Kidney capillary endothelial cell (primary cell): ENCODE results near the gene HRH1.
"Not testable (repeated sequence)": the region's sequence is repeated elsewhere in the genome, so short reads cannot be mapped to it uniquely, and the experiment has no call there.

ENCODE experiments used
- DNase-seq: peaks from one replicate; pipeline ENCODE4 v3.0.0-alpha.2; 2018; ENCODE audit warnings: low spot score

HRH1 gene, protein sequence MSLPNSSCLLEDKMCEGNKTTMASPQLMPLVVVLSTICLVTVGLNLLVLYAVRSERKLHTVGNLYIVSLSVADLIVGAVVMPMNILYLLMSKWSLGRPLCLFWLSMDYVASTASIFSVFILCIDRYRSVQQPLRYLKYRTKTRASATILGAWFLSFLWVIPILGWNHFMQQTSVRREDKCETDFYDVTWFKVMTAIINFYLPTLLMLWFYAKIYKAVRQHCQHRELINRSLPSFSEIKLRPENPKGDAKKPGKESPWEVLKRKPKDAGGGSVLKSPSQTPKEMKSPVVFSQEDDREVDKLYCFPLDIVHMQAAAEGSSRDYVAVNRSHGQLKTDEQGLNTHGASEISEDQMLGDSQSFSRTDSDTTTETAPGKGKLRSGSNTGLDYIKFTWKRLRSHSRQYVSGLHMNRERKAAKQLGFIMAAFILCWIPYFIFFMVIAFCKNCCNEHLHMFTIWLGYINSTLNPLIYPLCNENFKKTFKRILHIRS

DNA sequence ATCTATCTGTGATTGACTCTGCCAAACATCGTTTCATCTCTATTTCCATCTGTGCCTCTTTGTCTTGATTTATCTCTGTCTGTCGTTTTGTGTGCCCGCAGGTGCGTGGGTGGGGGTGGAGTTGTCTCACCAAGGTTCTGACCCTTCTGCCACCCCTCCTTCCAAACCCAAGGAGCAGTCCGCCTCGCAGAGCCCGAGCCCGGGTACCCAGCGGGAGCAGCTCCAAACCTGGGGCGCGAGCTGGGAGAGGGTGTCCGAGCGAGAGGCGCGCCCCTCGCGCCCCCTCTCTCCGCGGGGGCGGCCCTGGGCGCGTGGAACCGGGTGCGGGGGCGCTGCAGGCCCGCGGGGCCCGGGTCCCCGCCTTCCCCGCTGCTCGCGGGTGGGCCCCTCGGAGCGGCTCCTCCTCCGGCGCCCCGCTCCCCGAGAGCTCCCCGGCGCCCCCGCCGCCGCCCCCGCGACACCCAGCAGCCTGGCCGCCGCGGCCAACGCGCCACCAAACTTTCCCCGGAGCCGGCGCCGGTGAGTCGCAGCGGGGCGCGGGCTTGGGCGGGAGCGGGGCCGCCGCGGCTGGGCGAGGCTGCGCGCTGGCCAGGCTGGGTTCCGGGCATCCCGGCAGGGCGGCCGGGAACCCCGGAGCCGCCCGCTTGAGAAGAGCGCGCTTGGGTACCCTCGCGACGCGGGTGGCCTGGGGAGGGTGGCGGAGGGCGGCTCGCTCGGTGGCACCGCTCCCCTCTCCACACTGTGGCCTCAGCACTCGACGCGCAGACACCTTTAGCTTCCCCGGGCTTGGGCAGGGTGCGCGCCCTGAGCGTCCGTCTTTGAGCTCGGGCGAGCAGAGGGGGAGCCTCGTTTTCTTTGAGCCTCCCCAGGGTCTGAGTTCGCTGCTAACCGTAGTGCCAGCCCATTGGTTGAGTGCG lies at the start of gene HRH1:
Gene HRH1, plus strand, starts transcription at position 458 of the 917 bp plus-strand sequence. CDS start 104,545 bp downstream, outside the sequence.
- peak; percentile 44 for DNase-seq

DNA sequence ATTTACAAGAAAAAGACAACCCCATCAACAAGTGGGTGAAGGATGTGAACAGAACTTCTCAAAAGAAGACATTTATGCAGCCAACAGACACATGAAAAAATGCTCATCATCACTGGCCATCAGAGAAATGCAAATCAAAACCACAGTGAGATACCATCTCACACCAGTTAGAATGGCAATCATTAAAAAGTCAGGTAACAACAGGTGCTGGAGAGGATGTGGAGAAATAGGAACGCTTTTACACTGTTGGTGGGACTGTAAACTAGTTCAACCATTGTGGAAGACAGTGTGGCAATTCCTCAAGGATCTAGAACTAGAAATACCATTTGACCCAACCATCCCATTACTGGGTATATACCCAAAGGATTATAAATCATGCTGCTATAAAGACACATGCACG lies 41.0 kb upstream of the HRH1 start:
- not testable (repeated sequence) for DNase-seq

DNA sequence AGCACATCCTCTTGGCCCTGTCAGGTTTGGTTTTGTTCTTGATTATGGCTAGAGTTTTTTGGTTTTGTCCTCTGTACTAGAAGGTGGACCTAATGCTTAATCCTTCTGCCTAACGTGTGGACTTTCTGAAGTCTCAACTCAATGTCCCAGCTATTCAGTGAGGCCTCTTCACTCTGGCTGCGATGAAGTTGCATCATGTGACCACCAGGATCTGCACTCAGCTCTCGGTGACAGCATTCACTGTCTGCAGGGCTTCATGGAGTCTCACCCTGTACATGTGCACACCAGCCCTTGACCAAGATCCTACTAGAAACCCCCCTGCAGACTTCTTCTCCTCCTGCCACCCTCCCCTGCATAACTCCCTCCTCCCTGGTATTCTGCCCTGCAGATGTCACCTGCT lies 38.7 kb upstream of the HRH1 start:
- DNase-seq = no peak

DNA sequence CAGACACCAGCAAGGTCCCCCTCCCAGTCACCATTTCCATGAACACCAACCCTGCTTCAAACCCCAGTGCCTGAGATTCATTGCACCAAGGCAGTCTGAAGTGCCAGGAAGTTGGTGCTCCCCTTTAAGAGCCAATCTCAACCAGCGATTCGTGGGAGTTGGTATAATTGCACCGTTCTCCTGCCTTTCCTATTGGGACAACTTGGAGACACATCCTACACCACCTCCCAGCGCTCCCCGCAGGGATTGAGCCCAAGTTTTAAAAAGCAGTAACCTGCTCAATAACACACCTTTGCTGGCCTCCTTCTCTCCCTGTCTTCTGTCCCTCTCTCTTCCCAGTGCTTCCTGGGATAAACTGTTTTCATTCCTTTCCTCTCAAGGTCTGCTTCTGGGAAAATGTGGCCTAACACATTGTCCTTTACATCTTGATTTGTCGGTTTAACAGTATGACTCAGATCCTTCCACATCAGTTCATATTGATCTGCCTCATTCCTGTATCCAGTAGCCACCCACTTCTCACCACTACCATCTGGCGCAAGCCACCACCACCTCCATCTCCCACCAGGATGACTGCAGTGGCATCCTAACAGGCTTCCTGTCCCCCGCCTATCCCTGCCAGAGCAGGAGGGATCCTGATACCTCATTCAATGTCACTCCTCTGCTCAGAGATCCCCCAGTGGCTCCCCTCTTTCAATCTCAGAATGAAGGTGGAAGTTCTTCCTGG lies 37.8 kb upstream of the HRH1 start:
- no peak for DNase-seq

DNA sequence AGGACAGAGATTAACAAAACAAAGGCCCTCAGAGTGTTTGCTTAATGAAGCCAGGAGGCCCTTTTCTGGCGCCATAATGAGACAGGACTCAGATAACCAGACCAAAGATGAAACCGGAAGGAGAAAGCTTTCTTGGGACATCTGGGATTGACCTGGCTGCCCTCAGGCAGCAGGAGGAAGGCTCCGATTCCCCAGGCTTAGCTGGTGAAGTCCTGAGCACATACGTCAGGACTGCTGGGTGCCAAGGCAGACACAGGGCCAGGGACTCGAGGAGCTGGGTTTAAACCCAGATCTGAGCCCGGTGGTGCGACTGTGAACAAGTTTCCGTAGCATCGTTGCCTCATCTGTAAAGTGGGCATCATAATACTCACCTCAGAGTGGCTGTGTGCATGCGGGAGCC lies 36.7 kb upstream of the HRH1 start:
- DNase-seq = no peak

DNA sequence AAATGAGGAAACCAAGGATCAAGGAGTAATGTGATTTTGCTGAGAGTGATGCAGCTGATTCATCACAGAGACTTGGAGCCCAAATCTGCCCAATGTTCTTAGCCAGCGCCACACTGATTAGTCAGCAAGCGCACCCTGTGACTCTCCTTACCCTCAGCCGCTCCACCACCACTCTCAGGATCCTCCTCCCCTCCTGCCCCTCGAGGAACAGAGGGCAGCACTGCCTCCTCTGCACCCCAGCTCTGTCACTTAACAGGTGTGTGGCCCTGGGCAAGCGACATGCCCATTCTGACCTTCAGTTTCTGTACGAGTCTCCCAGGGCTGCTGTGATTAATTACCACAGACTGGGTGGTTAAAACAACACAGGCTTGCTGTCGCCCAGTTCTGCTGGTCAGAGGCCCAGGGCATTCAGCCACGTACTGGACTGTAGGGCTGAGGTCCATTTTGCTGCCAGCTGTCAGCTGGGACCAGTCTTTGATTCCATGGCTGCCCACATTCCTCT lies 36.1 kb upstream of the HRH1 start:
- no peak for DNase-seq

DNA sequence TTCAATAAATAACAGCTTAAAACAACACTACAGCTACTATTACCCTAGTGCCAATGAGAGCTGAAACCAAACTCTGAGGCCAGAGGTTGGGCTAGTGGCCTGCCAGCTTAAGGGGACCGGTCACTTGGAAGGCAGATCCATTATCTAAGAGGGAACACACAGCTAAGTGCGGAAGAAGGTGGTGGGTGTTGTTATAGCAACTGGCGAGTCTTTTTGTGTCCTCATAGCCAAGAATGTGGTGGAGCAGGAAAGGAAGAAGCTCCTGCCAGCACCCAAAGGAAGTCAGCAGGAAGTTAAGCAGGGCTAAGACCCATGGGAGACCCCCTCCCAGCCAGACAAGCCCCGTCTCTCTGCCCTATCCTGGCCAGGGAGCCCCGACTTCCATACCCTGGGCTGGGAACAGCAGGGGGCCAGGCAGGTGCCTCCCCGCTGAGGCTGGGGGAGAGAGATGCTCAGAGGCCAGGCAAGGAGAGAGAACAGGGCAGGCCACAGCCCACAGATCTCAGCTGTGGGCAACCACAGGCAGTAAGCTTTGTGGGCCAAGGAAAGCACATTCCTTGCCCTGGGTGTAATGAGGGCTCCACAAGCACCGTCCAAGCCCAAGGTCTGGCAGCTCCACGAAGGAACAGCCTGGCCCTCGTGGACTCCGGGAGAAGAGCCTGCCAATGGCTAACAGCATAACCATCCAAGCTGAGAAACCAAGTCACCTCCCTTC lies 34.0 kb upstream of the HRH1 start:
- DNase-seq = no peak

DNA sequence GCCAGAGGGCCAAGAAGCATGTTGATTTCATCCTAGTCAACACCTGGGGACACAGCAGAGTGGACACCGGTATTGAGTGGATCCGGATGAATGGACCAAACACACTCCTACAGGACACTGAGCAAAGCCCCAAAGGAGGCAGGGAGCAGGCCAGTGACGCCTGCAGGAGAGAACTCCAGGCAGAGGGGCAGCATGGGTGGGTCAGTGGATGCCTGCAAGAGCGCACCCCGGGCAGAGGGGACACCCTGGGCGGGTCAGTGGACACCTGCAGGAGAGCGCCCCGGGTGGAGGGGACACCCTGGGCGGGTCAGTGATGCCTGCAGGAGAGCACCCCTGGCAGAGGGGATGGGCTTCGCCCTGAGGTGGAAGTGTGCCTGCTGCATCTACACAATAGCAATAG lies 27.6 kb upstream of the HRH1 start:
- no peak for DNase-seq

DNA sequence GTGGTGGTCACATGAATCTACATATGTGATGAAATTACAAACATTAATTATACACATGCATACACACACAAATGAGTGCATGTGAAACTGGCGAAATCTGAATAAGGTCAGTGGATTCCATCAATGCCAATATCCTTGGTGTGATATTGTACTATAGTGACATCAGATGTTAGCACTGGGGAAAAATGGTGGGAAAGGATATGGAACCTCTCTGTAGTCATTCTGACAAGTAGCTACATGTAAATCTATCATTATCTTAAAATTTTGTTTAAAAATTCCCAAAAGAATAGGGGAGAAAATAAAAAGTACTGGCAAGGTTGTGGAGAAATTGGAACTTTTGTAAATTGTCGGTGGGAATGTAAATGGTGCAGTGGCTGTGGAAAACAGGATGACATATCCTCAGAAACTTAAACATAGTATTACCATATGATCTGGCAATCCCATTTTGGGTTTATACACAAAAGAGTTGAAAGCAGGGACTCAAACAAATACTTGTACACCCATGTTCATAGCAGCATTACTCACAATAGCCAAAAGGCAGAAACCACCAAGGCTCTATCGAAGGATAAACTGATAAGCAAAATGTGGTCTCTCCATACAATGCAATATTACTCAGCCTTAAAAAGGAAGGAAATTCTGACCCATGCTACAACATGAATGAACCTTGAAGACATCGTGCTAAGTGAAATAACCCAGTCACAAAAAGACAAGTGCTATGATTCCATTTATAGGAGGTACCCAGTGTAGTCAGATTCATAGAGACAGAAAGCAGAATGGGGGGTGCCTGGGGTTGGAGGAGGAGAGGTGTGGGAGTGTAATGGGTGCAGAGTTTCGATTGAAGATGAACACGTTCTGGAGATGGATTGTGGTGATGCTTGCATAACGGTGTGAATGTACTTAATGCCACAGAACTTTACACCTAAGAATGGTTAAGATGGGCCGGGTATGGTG lies 25.3 kb upstream of the HRH1 start:
- DNase-seq = no peak

DNA sequence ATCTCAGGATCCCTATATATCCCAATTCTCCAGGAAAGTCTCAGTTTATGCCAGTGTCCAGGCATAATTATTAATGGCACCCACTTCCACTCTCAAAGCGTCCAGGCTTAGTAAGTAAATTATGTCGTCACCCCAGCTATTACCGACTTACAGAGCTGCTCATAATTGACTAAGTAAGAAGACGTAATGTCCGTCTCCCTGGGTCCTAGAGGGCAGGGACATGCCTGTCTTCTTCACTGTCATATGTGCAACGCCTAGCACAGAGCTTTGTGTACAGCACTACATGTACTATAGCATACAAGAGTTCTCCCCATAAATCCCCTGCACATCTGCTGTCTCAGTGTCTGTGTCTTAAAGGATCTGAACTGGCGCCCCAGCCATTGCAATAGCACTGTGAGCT lies 23.9 kb upstream of the HRH1 start:
- DNase-seq = no peak

DNA sequence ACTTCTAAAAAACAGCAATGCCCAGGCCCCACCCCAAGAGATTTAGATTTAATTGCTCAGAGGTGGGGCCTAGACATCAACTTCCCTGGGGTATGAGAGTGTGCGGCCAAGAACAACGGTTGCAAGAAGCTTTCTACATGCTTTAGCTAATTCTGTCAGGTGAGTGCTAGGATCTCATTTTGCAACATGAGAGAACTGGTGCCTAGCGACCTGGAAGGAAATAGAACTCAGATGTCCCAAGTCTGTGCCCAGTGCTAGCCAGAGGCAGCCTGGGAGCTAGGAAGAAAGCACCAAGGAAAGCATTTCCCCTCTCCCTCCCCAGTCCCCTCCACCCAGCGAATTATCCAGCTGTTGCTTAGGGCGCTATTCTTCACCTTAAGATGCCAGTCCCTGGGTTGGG lies 22.9 kb upstream of the HRH1 start:
- DNase-seq = no peak

DNA sequence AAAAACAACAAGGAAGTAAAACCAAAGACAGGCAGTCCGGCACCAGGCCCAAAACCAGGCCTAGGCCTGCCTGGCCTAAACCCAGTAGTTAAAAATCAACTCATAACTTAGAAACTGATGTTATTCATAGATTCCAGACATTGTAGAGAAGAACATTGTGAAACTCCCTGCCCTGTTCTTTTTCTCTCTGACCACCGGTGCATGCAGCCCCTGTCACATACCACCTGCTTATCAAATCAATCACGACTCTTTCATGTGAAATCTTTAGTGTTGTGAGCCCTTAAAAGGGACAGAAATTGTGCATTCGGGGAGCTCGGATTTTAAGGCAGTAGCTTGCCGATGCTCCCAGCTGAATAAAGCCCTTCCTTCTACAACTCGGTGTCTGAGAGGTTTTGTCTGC lies 22.4 kb upstream of the HRH1 start:
- DNase-seq = not testable (repeated sequence)

DNA sequence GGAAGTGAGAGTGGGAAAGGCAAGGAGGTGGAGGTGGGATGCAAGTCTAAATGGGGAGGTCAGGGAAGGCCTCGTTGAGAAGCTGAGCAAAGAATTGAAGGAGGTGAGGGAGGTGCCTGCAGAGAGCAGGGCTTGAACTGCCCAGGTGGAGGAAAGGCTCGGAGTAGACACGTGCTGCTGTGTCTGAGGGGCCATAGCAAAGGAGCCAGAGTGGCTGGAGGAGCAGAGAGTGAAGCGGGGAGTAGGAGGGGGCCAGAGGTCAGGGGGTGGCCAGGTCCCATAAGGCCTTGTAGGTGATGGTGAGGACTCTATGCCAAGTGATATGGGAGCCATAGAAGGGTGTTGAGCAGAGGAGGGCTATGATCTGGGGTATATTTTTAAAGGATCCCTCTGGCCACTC lies 21.4 kb upstream of the HRH1 start:
- no peak for DNase-seq

DNA sequence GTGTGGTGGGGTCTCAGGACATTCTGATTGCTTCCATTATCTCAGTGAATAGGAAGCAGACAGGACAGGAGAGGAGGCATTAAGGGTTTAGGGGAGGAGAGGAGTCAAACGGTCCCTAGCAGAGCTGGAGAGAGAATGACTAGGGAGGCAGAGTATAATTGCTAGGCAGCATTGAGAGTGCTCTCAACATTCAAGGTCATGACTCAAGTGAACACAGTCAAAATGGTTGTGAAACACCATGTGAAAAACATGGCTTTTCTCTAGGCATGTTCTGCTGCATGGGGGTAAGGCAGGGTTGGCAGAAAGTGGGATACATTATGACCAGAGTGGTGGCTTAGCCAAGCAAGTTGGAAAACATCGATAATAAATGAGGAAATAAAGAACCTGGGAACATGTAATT lies 19.5 kb upstream of the HRH1 start:
- no peak for DNase-seq

DNA sequence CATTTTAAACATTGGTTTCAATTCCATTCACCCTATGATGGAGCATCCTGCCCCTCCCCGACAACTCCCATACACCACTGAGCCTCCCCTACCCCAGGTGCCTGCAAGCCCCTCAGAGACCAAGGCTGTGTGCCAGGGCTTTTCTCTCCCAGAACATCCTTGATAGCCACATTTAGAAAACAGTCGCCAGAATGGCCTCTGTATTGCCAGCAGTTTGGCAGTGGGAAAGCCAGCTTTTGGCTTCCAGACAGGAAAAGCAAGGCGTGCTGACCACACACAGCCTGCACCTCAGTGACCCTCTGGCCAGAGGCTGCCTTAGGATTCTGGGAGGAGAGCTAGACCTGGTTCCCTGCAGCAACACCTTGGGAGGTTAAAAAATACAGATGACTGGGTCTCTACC lies 18.2 kb upstream of the HRH1 start:
- DNase-seq = no peak

DNA sequence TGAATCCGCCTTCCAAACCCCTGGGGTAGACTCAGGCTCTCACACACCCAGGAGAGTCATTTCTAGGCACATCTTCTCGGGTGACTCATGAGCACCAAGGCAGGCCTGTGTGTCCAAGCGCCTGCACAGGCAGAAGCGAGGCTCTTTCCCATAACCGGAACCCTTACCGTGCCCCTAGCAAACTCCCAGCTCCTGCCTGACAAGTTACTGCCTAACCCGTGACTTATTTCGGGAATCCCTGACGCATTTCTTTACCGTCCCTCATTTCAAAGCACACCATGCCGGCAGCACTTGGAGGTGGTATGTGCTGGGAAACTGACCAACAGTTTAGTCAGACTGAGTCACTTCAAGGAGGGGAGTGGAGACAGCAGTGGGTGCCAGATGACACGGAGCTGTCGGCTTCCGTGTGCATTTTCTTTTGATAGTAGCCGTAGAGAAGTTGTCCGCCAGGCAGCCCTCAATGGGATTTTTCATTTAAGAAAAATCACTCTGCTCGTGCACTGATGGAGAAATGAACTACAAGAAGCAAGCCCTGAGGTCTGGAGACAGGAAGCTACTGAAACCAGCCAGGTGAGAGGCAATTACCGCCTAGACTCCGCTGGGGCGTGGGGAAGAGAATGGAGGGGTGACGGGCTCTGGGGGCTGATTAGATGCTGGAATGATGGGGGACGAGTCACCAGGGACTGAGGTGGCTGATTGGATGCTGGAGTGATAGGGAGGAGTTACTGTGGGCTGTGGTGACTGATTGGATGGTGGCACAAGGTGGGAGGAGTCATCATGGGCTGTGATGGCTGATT lies 17.3 kb upstream of the HRH1 start:
- peak; percentile 58 for DNase-seq

DNA sequence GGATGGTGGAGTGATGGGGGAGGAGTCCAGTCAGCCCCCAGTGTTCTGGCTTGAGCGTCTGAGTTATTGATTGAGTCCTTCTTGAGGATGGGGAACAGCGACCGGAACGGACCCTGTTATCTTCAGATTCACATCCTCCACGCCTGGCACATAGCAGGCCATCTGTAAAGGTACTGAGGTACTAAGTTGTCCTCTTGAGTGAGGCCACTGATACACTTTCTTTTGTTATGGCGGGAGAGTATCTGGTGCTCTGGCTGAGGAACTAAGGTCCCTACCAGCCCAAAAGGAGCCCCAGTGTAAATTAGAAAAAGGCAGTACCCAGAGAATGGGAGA lies 16.7 kb upstream of the HRH1 start:
- DNase-seq = no peak

DNA sequence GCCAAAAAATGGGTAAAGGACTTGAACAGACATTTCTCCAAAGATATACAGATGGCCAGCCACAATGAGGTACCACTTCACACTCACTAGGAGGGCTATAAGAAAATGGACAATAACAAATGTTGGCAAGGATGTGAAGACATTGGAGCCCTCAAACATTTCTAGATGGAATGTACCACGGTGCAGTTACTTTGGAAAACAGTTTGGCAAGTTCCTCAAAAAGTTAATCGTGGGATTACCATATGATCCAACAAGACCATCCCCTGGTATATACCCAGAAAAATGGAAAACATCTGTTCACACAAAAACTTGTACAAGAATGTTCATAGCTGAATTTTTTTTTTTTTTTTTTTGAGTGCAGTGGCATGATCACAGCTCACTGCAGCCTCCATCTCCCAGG lies 15.9 kb upstream of the HRH1 start:
- DNase-seq = no peak

DNA sequence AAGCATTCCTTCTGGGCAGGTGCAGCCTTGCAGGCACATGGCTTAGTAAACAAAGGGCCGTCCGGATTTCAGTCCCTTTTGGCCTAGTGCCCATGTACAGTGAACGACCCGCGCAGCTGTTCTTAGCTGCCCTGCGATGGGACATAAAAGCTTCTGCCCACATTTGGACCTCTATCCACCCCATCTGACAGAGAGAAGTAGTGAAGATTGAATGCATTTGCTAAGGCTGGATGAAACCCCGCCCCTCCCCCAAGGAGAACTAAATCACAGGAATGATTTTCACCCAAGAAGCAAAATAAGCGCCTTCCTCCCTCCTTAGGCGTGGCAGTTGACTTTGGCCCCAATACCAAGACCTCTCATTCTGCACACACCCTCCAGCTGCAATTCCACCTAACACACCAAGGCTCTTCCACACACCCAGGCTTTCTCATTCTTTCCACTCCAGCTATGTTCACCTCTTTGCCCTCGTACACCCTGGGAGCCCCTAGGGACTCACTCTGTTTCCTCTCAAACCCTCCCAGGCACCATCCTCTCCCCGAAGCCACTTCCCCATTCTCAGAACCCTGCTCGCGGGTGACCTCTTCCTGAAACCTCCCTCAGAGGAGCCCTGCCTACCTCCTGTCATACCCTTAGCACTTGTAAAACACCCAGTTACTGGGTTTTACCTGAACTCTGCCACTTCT lies 14.1 kb upstream of the HRH1 start:
- DNase-seq = no peak
